Fibroblast of mammary gland (primary cell): ENCODE measurements around the gene JPH3.
"Not testable (repeated sequence)": the region's sequence is repeated elsewhere in the genome, so short reads cannot be mapped to it uniquely, and the experiment has no call there.

Experiments used
- DNase-seq: peaks from one replicate; pipeline ENCODE4 v3.0.0-alpha.2; 2010; ENCODE audit warnings: low read depth
- H3K4me3 ChIP-seq: 2 replicates; pipeline ENCODE4 v1.5.1; 2011; ENCODE audit warnings: low read depth, mild to moderate bottlenecking, low read length, moderate library complexity; ENCODE audit not compliant: control insufficient read depth
- CTCF ChIP-seq: conservative IDR thresholded peaks from 2 replicates; pipeline ENCODE4 v1.5.1; 2011; ENCODE audit warnings: low read depth, low read length, inconsistent platforms; ENCODE audit not compliant: control insufficient read depth, insufficient read depth

Gene JPH3

DNA sequence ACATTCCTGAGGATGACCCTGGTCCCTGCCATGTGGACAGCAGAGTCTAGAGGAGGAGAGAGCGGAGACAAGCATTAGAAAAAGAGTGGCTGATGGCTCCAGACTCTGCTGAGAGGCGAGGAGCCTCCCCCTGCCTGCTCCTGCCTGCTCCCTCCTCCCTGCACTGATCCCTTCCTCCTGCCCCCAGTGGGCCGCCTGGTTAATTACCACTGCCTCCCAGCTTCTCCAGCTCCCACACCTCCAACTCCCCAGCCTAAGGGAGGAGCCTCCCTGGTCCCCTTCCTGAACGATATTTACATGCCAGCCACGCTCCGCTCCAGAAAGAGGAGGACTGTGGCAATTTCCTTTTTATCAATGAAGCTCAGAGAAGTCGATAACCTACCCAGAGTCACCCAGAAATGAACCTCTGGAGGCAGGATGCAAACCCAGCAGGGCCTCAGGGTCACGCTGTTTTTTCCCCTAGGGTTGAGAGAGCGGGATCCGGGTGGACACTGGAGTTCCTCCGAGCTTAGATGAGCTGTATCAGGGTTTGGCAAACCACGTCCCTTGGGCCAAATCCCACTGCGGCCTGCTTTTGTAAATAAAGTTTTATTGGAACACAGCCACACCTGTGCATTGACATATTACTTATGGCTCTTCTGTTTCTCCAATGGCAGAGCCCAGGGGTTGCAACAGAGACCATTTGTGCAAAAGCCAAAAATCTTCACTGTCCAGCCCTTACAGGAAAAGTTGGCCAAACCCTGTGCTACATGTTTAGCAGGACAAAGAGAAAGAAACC is 27.1 kb upstream of the JPH3 start:
- H3K4me3 ChIP-seq = no peak overlapping the region
- TF ChIP-seq CTCF = no peak
- no peak for DNase-seq

GRCh38 chr16:87576171-87576570 is 26.1 kb upstream of the JPH3 start:
- H3K4me3 ChIP-seq = no peak overlapping the region
- DNase-seq = no peak
- no peak for TF ChIP-seq CTCF

- not testable (repeated sequence) for H3K4me3 ChIP-seq, DNase-seq
Observed at GRCh38 chr16:87578142-87578930, 24.0 kb upstream of the JPH3 start.

- no peak for DNase-seq
- H3K4me3 ChIP-seq = no peak overlapping the region
- no peak for TF ChIP-seq CTCF
Observed at GRCh38 chr16:87579691-87580090, 22.6 kb upstream of the JPH3 start.

GRCh38 chr16:87580855-87581261 is 21.4 kb upstream of the JPH3 start:
- peak; percentile 88 for DNase-seq
- TF ChIP-seq CTCF = no peak

DNA sequence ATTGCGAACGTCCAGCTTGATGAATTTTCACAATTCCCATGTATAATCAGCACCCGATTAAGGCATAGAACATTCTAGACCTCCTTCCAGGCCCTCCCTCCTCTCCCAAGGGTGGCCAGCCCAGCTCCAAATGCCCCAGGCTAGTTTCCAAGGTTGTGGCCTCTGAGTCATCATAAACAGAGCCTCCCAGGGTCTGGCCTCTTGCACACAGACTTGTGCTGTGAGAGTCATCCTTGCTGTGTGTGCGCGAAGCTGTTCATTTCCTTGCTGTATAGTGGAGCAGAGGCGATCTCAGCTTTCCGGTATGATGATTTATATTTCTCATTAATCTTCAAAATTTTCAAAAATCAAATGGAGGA is 20.5 kb upstream of the JPH3 start:
- peak overlapping the region; percentile 19 for H3K4me3 ChIP-seq
- peak; percentile 99 for DNase-seq
- TF ChIP-seq CTCF = no peak

More at GRCh38 chr16:87580855-87581261, 21.4 kb upstream of the JPH3 start:
- no peak overlapping the region for H3K4me3 ChIP-seq

- peak overlapping the region; percentile 19 for H3K4me3 ChIP-seq
- peak; percentile 90 for DNase-seq
- TF ChIP-seq CTCF = no peak
Observed at GRCh38 chr16:87582216-87582965, 19.9 kb upstream of the JPH3 start.
